ENCODE results near the gene EPB41L5. TPM values are rescaled to one million over a fixed set of nuclear protein-coding genes. Genes with fewer than 3 reads are reported as not detected.
A peak's percentile ranks its signal among the peaks of the same experiment; 100 is the strongest.

The EPB41L5 gene
- total and polyA plus RNA-seq, 8 donors: 5.3 to 64.5 (median 28.5) TPM

- 44 to 59% (median 53%) methylated on average over 8 of the region's 8 CpGs for WGBS, 5 donors
- peaks cover 0 to under 1% (median 0%) of the 10 kb centered on the region in 4 donors for H3K36me3 ChIP-seq
- no peaks in the 10 kb centered on the region for H3K9me3 ChIP-seq
- peak in 1 of 2 donors; percentile 42 for DNase-seq
- intact Hi-C loops (cut with DNase I; ENCODE audit: low total_unique reads): no loop called here
- peak overlapping the region in 2 of 5 donors; percentile 13 to 91 for H3K27ac ChIP-seq
- H3K4me3 ChIP-seq: peak overlapping the region; percentile 77 to 99 (median 84)
- no peaks in the 10 kb centered on the region for H3K27me3 ChIP-seq
- TF ChIP-seq POLR2A (IDR thresholded peaks at IDR 0.05) (no peak), CTCF (IDR thresholded peaks at IDR 0.05) (no peak), EP300 (IDR thresholded peaks at IDR 0.05) (no peak), POLR2AphosphoS5 (IDR thresholded peaks at IDR 0.05) (no peak)
- H3K4me1 ChIP-seq: peaks cover 0 to 41% (median 29%) of the 10 kb centered on the region in 4 donors
Measured at GRCh38 chr2:120014226-120014980, 1.5 kb downstream of the EPB41L5 start.

- Histone ChIP-seq H3K27me3 (no peaks in the 10 kb centered on the region), H3K36me3 (peaks cover 0 to 7% (median 0%) of the 10 kb centered on the region in 4 donors), H3K27ac (no peak overlapping the region), H3K4me1 (peaks cover 0 to 36% (median 25%) of the 10 kb centered on the region in 4 donors), H3K4me3 (no peak overlapping the region), H3K9me3 (no peaks in the 10 kb centered on the region)
- intact Hi-C loops (cut with DNase I; ENCODE audit: low total_unique reads): no loop called here
- no peak for DNase-seq
- TF ChIP-seq CTCF (IDR thresholded peaks at IDR 0.05): no peak
- no peak for TF ChIP-seq POLR2AphosphoS5 (IDR thresholded peaks at IDR 0.05)
- no peak for TF ChIP-seq EP300 (IDR thresholded peaks at IDR 0.05)
- TF ChIP-seq POLR2A (IDR thresholded peaks at IDR 0.05): no peak
- WGBS, 5 donors: 58 to 79% (median 70%) methylated on average over 3 of the region's 3 CpGs
Measured at GRCh38 chr2:120016800-120017199, 3.9 kb downstream of the EPB41L5 start.

GRCh38 chr2:120017201-120017600 is 4.3 kb downstream of the EPB41L5 start:
- H3K4me3 ChIP-seq: no peak overlapping the region
- peaks cover 0 to 32% (median 21%) of the 10 kb centered on the region in 4 donors for H3K4me1 ChIP-seq
- H3K9me3 ChIP-seq: no peaks in the 10 kb centered on the region
- DNase-seq: no peak
- 57 to 73% (median 68%) methylated on average over 2 of the region's 2 CpGs for WGBS, 5 donors
- peaks cover 0 to 7% (median 0%) of the 10 kb centered on the region in 4 donors for H3K36me3 ChIP-seq
- intact Hi-C loops (cut with DNase I; ENCODE audit: low total_unique reads): no loop called here
- no peak overlapping the region for H3K27ac ChIP-seq
- H3K27me3 ChIP-seq: no peaks in the 10 kb centered on the region
- TF ChIP-seq CTCF (IDR thresholded peaks at IDR 0.05) (no peak), POLR2A (IDR thresholded peaks at IDR 0.05) (no peak), POLR2AphosphoS5 (IDR thresholded peaks at IDR 0.05) (no peak), EP300 (IDR thresholded peaks at IDR 0.05) (no peak)

- H3K27me3 ChIP-seq: no peaks in the 10 kb centered on the region
- WGBS, 5 donors: 94 to 99% (median 96%) methylated on average over 4 of the region's 4 CpGs
- H3K4me3 ChIP-seq: no peak overlapping the region
- no peak for TF ChIP-seq EP300 (IDR thresholded peaks at IDR 0.05)
- TF ChIP-seq POLR2AphosphoS5 (IDR thresholded peaks at IDR 0.05): no peak
- TF ChIP-seq CTCF (IDR thresholded peaks at IDR 0.05): no peak
- no peak for TF ChIP-seq POLR2A (IDR thresholded peaks at IDR 0.05)
- peaks cover 0 to 29% (median 18%) of the 10 kb centered on the region in 4 donors for H3K4me1 ChIP-seq
- H3K36me3 ChIP-seq: peaks cover 0 to 7% (median 0%) of the 10 kb centered on the region in 4 donors
- H3K9me3 ChIP-seq: no peaks in the 10 kb centered on the region
- no peak overlapping the region for H3K27ac ChIP-seq
- DNase-seq: no peak
- intact Hi-C loops (cut with DNase I; ENCODE audit: low total_unique reads): no loop called here
Measured at GRCh38 chr2:120018549-120018948, 5.7 kb downstream of the EPB41L5 start.

Data from stomach (tissue), 9 donors.